ENCODE results near the gene PREB. TPM values are rescaled to one million over a fixed set of nuclear protein-coding genes. Genes with fewer than 3 reads are reported as not detected.

Gene PREB, protein sequence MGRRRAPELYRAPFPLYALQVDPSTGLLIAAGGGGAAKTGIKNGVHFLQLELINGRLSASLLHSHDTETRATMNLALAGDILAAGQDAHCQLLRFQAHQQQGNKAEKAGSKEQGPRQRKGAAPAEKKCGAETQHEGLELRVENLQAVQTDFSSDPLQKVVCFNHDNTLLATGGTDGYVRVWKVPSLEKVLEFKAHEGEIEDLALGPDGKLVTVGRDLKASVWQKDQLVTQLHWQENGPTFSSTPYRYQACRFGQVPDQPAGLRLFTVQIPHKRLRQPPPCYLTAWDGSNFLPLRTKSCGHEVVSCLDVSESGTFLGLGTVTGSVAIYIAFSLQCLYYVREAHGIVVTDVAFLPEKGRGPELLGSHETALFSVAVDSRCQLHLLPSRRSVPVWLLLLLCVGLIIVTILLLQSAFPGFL
- 10 to 100 TPM; 45.5 to 77.9 (median 53.9) TPM for total RNA-seq

DNA sequence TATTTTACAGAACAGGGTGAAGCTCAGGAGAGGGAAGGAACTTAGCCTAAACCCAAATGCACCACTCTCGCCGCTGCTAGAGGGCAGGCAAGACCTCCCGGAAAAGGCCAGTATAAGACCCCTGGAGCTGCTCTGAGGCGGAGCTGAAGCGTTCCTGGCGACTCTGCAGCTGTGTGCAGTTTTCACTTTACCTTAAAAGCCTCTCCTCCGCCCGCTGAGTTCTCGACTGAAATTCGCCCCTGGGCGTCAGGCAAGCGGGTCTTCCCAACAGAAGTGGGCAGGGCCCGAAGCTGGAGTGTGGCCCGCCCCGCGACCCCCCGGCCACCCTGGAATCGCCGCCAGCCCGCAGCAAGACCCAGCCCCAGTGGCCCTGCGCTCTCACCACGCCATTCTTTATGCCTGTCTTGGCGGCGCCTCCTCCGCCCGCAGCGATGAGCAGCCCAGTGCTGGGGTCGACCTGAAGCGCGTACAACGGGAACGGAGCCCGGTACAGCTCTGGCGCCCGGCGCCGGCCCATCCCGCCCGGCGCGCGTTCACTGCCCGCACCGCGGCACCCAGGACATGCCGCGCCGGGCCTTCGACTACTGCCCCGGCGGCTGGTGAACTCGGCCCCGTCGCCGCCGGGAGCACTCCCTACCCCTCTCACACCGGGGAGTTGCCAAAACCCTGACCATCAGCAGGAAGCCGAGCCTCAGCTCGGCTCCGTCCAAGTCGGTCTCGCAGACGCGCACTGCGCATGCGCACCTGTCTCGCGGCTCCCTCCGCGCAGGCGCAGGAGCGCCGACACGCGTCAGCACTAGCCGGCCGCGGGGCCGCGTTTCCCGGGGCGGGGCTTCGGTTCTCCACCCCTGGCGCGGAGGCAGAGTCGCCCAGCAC lies at the start of gene PREB:
PREB (minus strand) TSS at position 732 of the 876 bp plus-strand sequence; CDS start at position 517, 215 bp downstream.
- H3K4me1 ChIP-seq, result peaks cover 12 to 28% (median 13%) of the 10 kb centered on the region in 3 donors
- peak; percentile 80 for DNase-seq
- intact Hi-C loops (cut with DNase I), result no loop called here
- TF ChIP-seq, protein P1, sequence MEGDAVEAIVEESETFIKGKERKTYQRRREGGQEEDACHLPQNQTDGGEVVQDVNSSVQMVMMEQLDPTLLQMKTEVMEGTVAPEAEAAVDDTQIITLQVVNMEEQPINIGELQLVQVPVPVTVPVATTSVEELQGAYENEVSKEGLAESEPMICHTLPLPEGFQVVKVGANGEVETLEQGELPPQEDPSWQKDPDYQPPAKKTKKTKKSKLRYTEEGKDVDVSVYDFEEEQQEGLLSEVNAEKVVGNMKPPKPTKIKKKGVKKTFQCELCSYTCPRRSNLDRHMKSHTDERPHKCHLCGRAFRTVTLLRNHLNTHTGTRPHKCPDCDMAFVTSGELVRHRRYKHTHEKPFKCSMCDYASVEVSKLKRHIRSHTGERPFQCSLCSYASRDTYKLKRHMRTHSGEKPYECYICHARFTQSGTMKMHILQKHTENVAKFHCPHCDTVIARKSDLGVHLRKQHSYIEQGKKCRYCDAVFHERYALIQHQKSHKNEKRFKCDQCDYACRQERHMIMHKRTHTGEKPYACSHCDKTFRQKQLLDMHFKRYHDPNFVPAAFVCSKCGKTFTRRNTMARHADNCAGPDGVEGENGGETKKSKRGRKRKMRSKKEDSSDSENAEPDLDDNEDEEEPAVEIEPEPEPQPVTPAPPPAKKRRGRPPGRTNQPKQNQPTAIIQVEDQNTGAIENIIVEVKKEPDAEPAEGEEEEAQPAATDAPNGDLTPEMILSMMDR (IDR thresholded peaks at IDR 0.05), result peak in 1 of 6 experiments; percentile 27
- TF ChIP-seq POLR2A (IDR thresholded peaks at IDR 0.05), result peak in 3 of 4 donors; percentile 66 to 93 (median 82)
- H3K9me3 ChIP-seq, result no peaks in the 10 kb centered on the region
- H3K27me3 ChIP-seq, result no peaks in the 10 kb centered on the region
- WGBS, 2 donors, result 0% methylated on average over 6 to 21 of the region's 86 CpGs
- peak within 1 kb of the TSS; percentile 86 to 95 (median 90) for H3K27ac ChIP-seq
- peaks cover 15 to 39% (median 22%) of the 10 kb centered on the region in 3 donors for H3K36me3 ChIP-seq
- H3K4me3 ChIP-seq, result peak within 1 kb of the TSS; percentile 62 to 97 (median 94)

GRCh38 chr2:27184115-27184514 lies 49.7 kb upstream of the PREB start:
- Histone ChIP-seq H3K36me3 (no peaks in the 10 kb centered on the region), H3K4me3 (no peak overlapping the region), H3K27me3 (peaks cover 0 to 9% (median 0%) of the 10 kb centered on the region in 4 donors), H3K9me3 (no peaks in the 10 kb centered on the region), H3K27ac (peak overlapping the region in 3 of 4 donors; percentile 77 to 90 (median 84)), H3K4me1 (peaks cover 0 to 20% (median 8%) of the 10 kb centered on the region in 3 donors)
- DNase-seq, result no peak
- intact Hi-C loops (cut with DNase I), result no loop called here
- WGBS, 2 donors, result 52 to 67% methylated on average over 4 of the region's 4 CpGs
- TF ChIP-seq POLR2A (IDR thresholded peaks at IDR 0.05), result no peak
- TF ChIP-seq, protein P1 (IDR thresholded peaks at IDR 0.05), result no peak

DNA sequence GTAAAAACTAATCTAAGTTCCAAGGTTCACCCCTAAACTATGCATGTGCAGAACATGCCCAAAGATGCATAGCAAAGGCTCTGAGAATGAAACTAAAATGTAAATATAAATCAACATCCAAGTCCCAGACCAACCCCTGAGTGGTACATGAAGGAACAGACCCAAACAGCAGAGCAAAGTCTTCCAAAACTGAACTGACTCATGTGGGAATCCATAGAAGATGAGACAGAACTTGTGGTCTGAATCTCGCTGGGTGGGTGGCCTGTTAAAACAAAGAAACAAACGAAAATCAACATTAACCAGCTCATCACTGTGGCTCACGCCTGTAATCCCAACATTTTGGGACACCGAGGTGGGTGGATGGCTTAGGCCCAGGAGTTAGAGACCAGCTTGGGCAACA lies 47.9 kb upstream of the PREB start:
- Histone ChIP-seq H3K9me3 (no peaks in the 10 kb centered on the region), H3K27ac (peak overlapping the region in 2 of 4 donors; percentile 40 to 69), H3K4me1 (peaks cover 0 to 20% (median 8%) of the 10 kb centered on the region in 3 donors), H3K36me3 (no peaks in the 10 kb centered on the region), H3K4me3 (no peak overlapping the region), H3K27me3 (peaks cover 0 to 23% (median 0%) of the 10 kb centered on the region in 4 donors)
- WGBS, 2 donors, result 40 to 41% methylated on average over 4 of the region's 4 CpGs
- intact Hi-C loops (cut with DNase I), result no loop called here
- DNase-seq, result no peak
- TF ChIP-seq, protein P1 (IDR thresholded peaks at IDR 0.05), result no peak
- TF ChIP-seq POLR2A (IDR thresholded peaks at IDR 0.05), result no peak

GRCh38 chr2:27179344-27180000 lies 45.0 kb upstream of the PREB start:
- TF ChIP-seq POLR2A (IDR thresholded peaks at IDR 0.05), result no peak
- TF ChIP-seq, protein P1 (IDR thresholded peaks at IDR 0.05), result no peak
- H3K27ac ChIP-seq, result peak overlapping the region in 2 of 4 donors; percentile 56
- peaks cover 0 to 38% (median 0%) of the 10 kb centered on the region in 4 donors for H3K27me3 ChIP-seq
- WGBS, 2 donors, result 38 to 61% methylated on average over 3 of the region's 3 CpGs
- H3K36me3 ChIP-seq, result no peaks in the 10 kb centered on the region
- no peak for DNase-seq
- H3K9me3 ChIP-seq, result no peaks in the 10 kb centered on the region
- intact Hi-C loops (cut with DNase I), result no loop called here
- H3K4me3 ChIP-seq, result no peak overlapping the region
- peaks cover 0 to 6% (median 4%) of the 10 kb centered on the region in 3 donors for H3K4me1 ChIP-seq
